SK-N-SH (cell line): ENCODE measurements around the gene LMO7.

Experiments
- CHD2 ChIP-seq: fragments of 150-350 bp; IDR thresholded peaks from 2 replicates; pipeline ENCODE4 v1.6.1; 2018; ENCODE audit warnings: low read length; ENCODE audit not compliant: partially characterized antibody
- EP300 ChIP-seq, 2 experiments: IDR thresholded peaks; 2 replicates each; pipeline versions ENCODE4 v1.4.0 to v1.6.1; 2012; ENCODE audit warnings: borderline replicate concordance in 1 of 2, low read depth in 1 of 2, low read length in 1 of 2
- FOXJ3 ChIP-seq: sonication (generic); formaldehyde crosslinking; IDR thresholded peaks from 2 replicates; pipeline ENCODE4 v1.5.1; 2020; ENCODE audit warnings: mild to moderate bottlenecking, missing genetic modification reagents
- GATA2 ChIP-seq: sonication (generic); formaldehyde crosslinking; IDR thresholded peaks from 2 replicates; pipeline ENCODE4 v1.5.0; 2020; ENCODE audit warnings: mild to moderate bottlenecking, missing genetic modification reagents
- RAD21 ChIP-seq: IDR thresholded peaks from 2 replicates; pipeline ENCODE4 v1.6.1; 2012; ENCODE audit warnings: mild to moderate bottlenecking, low read length
- RCOR1 ChIP-seq: fragments of 150-350 bp; IDR thresholded peaks from 2 replicates; pipeline ENCODE4 v1.6.1; 2017; ENCODE audit warnings: antibody characterized with exemption, low read length
- SIN3A ChIP-seq: IDR thresholded peaks from 2 replicates; pipeline ENCODE4 v1.6.1; 2012; ENCODE audit warnings: low read depth, mild to moderate bottlenecking, low read length, moderate library complexity, borderline replicate concordance
- TCF12 ChIP-seq: IDR thresholded peaks from 2 replicates; pipeline ENCODE4 v1.4.0; 2012
- TF ChIP-seq, protein P1 (sequence below): fragments of 150-350 bp; IDR thresholded peaks from 2 replicates; pipeline ENCODE4 v1.6.1; 2017; ENCODE audit warnings: antibody characterized with exemption, low read length, low read depth, borderline replicate concordance
- TF ChIP-seq, protein P2 (sequence below): fragments of 200-600 bp; sonication (generic); IDR thresholded peaks from 2 replicates; pipeline ENCODE4 v1.6.1; 2017; ENCODE audit warnings: antibody characterized with exemption, mild to moderate bottlenecking, moderate library complexity

GRCh38 chr13:75771226-75771625 lies 135.1 kb downstream of the LMO7 start:
- TF ChIP-seq TCF12, result 0 out of 2 replicates have a peak, but pooled peaks have one; percentile 7
- TF ChIP-seq, protein P1, sequence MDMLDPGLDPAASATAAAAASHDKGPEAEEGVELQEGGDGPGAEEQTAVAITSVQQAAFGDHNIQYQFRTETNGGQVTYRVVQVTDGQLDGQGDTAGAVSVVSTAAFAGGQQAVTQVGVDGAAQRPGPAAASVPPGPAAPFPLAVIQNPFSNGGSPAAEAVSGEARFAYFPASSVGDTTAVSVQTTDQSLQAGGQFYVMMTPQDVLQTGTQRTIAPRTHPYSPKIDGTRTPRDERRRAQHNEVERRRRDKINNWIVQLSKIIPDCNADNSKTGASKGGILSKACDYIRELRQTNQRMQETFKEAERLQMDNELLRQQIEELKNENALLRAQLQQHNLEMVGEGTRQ, result no peak
- TF ChIP-seq, protein P2, sequence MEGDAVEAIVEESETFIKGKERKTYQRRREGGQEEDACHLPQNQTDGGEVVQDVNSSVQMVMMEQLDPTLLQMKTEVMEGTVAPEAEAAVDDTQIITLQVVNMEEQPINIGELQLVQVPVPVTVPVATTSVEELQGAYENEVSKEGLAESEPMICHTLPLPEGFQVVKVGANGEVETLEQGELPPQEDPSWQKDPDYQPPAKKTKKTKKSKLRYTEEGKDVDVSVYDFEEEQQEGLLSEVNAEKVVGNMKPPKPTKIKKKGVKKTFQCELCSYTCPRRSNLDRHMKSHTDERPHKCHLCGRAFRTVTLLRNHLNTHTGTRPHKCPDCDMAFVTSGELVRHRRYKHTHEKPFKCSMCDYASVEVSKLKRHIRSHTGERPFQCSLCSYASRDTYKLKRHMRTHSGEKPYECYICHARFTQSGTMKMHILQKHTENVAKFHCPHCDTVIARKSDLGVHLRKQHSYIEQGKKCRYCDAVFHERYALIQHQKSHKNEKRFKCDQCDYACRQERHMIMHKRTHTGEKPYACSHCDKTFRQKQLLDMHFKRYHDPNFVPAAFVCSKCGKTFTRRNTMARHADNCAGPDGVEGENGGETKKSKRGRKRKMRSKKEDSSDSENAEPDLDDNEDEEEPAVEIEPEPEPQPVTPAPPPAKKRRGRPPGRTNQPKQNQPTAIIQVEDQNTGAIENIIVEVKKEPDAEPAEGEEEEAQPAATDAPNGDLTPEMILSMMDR, result no peak
- TF ChIP-seq GATA2, result no peak
- TF ChIP-seq FOXJ3, result no peak
- no peak for TF ChIP-seq RCOR1
- TF ChIP-seq EP300 (IDR thresholded peaks at IDR 0.05; ENCODE audit: borderline replicate concordance in 1 of 2, low read depth in 1 of 2, low read length in 1 of 2), result no peak
- TF ChIP-seq RAD21, result no peak
- TF ChIP-seq CHD2, result no peak
- no peak for TF ChIP-seq SIN3A
